Measurements from ENCODE around the gene ZSWIM5.

ZSWIM5 gene

GRCh38 chr1:45205011-45205909 is 1.1 kb downstream of the ZSWIM5 start:
- peak overlapping the region; percentile 21 for H3K4me3 ChIP-seq (ENCODE audit: low read depth, low read length)
- in situ Hi-C loops (cut with HindIII; ENCODE audit: low sequenced_read_pairs): no loop called here
- TF ChIP-seq CTCF (IDR thresholded peaks at IDR 0.05; ENCODE audit: low read depth, low read length): no peak
- peak; percentile 43 for DNase-seq (ENCODE audit: low read depth, low spot score)

- in situ Hi-C loops (cut with HindIII; ENCODE audit: low sequenced_read_pairs): no loop called here
- no peak overlapping the region for H3K4me3 ChIP-seq (ENCODE audit: low read depth, low read length)
- no peak for TF ChIP-seq CTCF (IDR thresholded peaks at IDR 0.05; ENCODE audit: low read depth, low read length)
- DNase-seq (ENCODE audit: low read depth, low spot score): no peak
Measured at GRCh38 chr1:45200906-45201500, 5.4 kb downstream of the ZSWIM5 start.

- H3K4me3 ChIP-seq (ENCODE audit: low read depth, low read length): no peak overlapping the region
- in situ Hi-C loops (cut with HindIII; ENCODE audit: low sequenced_read_pairs): no loop called here
- no peak for TF ChIP-seq CTCF (IDR thresholded peaks at IDR 0.05; ENCODE audit: low read depth, low read length)
- DNase-seq (ENCODE audit: low read depth, low spot score): no peak
Measured at GRCh38 chr1:45200435-45200834, 6.0 kb downstream of the ZSWIM5 start.

- in situ Hi-C loops (cut with HindIII; ENCODE audit: low sequenced_read_pairs): no loop called here
- no peak overlapping the region for H3K4me3 ChIP-seq (ENCODE audit: low read depth, low read length)
- no peak for TF ChIP-seq CTCF (IDR thresholded peaks at IDR 0.05; ENCODE audit: low read depth, low read length)
- no peak for DNase-seq (ENCODE audit: low read depth, low spot score)
Measured at GRCh38 chr1:45198185-45198584, 8.2 kb downstream of the ZSWIM5 start.

GRCh38 chr1:45196863-45197262 is 9.5 kb downstream of the ZSWIM5 start:
- DNase-seq (ENCODE audit: low read depth, low spot score): no peak
- no peak for TF ChIP-seq CTCF (IDR thresholded peaks at IDR 0.05; ENCODE audit: low read depth, low read length)
- H3K4me3 ChIP-seq (ENCODE audit: low read depth, low read length): no peak overlapping the region
- in situ Hi-C loops (cut with HindIII; ENCODE audit: low sequenced_read_pairs): no loop called here

- no peak overlapping the region for H3K4me3 ChIP-seq (ENCODE audit: low read depth, low read length)
- in situ Hi-C loops (cut with HindIII; ENCODE audit: low sequenced_read_pairs): no loop called here
- DNase-seq (ENCODE audit: low read depth, low spot score): no peak
- no peak for TF ChIP-seq CTCF (IDR thresholded peaks at IDR 0.05; ENCODE audit: low read depth, low read length)
Measured at GRCh38 chr1:45191418-45191783, 15.0 kb downstream of the ZSWIM5 start.

All from astrocyte of the spinal cord (primary cell).